Embryonic facial prominence (tissue), 1 donor: ENCODE measurements around the gene RNU6-1.

ENCODE experiments used
- DNase-seq: peaks from one replicate; pipeline ENCODE4 v3.0.0-alpha.2; 2016; ENCODE audit errors: extremely low spot score

RNU6-1 gene

DNA sequence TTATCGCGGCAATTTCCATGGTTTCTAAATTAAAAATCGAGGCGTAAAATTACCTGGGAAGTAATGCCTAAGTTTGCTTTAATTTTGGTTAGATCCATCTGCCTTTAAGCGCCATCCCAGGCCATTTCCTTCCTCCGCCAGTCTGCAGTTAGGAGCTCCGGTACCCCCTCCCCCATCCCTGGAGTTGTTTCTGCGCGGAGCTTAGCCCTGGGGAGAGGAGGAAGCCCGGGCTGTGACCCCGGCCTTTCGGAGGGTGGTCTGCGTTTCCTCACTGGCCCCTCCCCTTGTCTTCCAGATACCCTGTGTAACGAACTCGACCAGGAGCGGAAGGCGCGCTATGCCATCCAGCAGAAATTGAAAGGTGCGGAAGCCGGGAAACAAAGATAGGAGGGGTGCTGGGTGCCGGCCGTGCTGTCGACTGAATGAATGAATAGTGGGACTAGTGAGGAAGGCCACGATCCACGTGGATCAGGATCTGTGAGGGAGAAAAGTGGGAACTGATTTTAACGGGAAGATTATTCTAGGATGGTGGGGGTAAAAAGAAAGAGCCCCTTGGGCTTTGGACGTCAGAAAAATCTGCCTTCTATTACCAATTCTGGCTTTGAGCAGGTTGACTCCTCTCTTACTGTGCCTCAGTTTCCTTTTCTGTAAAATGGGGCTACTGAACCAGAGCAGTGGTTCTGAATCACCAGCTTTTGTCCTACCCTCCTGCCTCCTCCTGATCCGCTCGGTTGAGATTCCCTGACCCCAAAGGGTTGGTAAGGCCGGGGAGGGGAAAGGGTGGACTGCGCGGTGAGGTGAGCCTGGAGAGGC lies 6.7 kb downstream of the RNU6-1 start:
- DNase-seq: no peak

- DNase-seq: no peak
Observed at GRCh38 chr15:67832031-67832551, 7.8 kb downstream of the RNU6-1 start.

DNA sequence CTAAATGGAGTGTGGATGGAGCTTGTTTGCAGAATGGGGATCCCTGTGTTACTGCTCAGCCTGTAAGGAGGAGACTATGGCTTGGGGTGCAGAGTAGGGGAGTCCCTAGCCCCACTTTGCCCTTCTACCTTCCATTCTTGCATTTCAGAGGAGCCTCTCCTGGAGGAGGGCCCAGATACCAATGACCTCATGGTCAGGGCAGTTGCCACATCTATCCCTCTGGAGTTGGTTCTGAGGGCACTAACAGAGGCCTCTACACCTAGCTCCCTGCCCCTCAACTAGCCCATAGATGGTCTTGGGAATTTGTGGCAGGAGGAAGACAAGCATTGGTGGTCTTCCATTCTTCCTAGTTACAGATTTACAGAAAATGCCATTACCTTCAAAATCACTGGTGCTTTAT lies 8.5 kb downstream of the RNU6-1 start:
- DNase-seq: no peak

GRCh38 chr15:67829647-67830504 lies 10.0 kb downstream of the RNU6-1 start:
- no peak for DNase-seq

DNA sequence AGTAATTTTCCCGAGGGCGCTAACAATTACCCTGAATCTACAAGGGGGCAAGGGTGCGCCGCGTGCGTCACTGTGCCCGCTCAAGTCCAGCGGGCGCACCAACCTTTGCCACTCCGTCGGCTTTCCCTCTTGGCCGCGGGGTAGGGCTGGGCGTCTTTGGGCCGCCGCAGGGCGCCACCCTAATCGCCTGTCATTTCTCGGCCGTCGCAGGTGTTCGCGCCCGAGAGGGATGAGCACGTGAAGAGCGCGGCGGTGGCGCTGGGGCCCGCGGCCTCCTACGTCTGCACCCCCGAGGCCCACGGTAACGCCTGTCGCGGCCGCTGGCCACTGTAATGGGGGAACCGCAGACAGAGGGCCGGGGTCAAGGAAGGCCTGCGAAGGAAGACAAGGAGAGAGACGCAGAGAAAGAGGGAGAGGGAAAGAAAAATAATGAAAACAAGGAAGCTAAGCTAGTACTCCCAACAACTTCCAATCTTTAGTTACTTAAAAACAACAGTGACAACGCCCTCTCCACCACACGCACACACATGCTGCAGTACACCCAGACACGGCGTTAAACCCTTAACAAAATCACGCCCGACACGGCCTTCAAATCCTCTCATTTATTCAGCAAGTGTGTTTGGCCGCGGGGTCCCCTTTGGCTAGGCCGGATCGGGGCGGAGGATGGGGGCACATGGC lies 10.7 kb downstream of the RNU6-1 start:
- no peak for DNase-seq

- DNase-seq: no peak
Observed at GRCh38 chr15:67828278-67828968, 11.4 kb downstream of the RNU6-1 start.

- no peak for DNase-seq
Observed at GRCh38 chr15:67827562-67828277, 12.1 kb downstream of the RNU6-1 start.

DNA sequence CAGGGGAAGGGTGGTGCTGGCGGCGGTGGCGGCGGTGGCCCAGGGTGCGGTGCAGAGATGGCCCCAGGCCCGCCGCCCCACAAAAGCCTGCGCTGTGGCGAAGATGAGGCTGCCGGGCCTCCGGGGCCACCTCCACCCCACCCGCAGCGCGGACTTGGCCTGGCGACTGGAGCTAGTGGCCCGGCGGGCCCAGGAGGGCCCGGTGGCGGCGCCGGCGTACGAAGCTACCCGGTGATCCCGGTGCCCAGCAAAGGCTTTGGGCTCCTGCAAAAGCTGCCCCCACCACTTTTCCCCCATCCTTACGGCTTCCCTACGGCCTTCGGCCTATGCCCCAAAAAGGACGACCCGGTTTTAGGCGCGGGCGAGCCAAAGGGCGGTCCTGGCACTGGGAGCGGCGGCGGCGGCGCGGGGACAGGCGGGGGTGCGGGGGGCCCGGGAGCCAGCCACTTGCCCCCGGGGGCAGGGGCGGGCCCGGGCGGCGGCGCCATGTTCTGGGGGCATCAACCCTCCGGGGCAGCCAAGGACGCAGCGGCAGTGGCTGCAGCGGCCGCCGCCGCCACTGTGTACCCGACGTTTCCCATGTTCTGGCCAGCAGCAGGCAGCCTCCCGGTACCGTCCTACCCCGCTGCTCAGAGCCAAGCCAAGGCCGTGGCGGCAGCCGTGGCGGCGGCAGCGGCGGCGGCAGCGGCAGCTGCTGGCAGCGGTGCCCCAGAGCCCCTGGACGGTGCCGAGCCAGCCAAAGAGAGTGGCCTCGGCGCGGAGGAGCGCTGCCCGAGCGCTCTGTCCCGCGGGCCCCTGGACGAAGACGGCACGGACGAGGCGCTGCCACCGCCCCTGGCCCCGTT lies 12.9 kb downstream of the RNU6-1 start:
- DNase-seq: no peak

DNA sequence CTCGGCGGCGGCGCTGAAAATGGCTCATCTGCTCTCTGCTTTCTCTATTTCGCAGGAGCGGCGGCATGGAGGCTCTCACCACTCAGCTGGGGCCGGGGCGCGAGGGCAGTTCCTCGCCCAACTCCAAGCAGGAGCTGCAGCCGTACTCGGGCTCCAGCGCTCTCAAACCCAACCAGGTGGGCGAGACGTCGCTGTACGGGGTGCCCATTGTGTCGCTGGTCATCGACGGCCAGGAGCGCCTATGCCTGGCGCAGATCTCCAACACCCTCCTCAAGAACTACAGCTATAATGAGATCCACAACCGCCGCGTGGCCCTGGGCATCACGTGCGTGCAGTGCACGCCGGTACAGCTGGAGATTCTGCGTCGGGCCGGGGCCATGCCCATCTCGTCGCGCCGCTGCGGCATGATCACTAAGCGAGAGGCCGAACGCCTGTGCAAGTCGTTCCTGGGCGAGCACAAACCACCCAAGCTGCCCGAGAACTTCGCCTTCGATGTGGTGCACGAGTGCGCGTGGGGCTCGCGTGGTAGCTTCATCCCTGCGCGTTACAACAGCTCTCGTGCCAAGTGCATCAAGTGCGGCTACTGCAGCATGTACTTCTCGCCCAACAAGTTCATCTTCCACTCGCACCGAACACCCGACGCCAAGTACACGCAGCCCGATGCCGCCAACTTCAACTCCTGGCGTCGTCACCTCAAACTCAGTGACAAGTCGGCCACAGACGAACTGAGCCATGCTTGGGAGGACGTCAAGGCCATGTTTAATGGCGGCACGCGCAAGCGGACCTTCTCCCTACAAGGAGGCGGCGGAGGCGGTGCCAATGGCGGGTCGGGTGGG lies 13.7 kb downstream of the RNU6-1 start:
- DNase-seq: no peak

DNA sequence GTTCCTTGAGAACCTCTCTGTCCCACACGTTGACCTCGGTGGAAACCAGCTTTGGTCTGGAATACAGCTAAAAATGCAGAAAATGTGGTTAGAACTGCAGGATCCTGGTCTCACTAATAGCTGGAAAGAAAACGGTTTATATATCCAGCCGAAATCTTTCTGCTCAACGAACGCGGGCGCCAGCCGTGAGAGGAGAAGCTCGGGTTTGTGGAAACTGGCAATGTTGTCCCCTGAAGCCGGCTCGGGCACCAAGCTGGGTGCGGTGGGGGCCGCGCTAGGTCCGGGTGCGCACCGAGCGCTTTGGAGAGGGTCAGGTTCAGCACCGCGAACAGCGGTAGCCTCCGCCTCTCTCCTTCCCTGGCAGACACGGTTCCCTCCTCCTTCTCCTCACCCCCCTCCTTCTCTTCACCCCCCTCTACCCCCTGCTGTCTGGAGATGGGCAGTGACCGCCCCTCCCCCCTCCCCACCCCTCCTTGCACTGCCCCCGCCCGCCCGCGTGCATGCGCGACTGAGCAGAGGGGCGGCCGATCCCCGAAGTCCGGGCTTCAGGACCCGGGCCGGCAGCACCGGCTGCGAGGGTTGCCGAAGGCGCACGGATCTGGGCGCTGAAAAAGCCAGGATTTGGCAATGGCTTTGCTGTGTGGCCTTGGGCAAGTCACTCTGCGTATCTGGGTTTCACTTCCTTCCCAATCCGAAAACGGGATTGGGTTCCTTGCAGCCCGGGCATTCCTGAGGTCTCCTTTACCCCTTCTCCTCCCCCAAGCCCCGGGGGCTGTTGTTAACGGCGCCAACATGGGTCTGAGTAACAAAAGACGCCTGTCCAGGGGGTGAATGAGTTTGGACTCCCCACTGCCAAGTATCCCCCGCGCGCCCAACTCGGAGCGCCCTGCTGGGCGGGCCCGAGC lies 14.6 kb downstream of the RNU6-1 start, which contains the start of gene SKOR1:
TSS of gene SKOR1 (plus strand) at position 534 of the 905 bp plus-strand sequence. CDS start at position 628, 94 bp downstream.
- no peak for DNase-seq

GRCh38 chr15:67824197-67824968 lies 15.5 kb downstream of the RNU6-1 start:
- no peak for DNase-seq

- no peak for DNase-seq
Observed at GRCh38 chr15:67823314-67824196, 16.3 kb downstream of the RNU6-1 start.

- no peak for DNase-seq
Observed at GRCh38 chr15:67822537-67823313, 17.1 kb downstream of the RNU6-1 start.

- no peak for DNase-seq
Observed at GRCh38 chr15:67821784-67822440, 17.9 kb downstream of the RNU6-1 start.
